ENCODE data around the gene IQCK.

Gene IQCK

DNA sequence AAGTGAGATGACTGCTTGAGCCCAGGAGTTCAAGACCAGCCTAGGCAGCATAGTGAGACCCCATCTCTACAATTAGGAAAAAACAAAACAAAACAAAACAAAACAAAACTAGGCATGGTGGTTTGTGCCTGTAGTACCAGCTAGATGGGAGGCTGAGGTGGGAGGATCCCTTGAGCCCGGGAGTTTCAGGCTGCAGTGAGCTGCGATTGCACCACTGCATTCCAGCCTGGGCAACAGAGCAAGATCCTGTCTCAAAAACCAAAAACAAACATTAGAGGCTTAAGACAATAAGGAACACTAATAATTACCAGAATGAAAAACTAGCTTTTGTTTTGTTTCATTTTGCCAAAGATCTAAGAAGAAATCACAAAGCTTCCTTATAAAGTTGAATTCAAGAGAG, 97.3 kb downstream of the IQCK start:
- Histone ChIP-seq H3K36me3 (replicated peaks) (no peaks in the 10 kb centered on the region), H3K4me3 (ENCODE audit: low read depth, low read length) (no peak overlapping the region), H3K27ac (no peak overlapping the region), H3K27me3 (replicated peaks) (no peaks in the 10 kb centered on the region)
- no peak for DNase-seq
- in situ Hi-C loops (cut with HindIII; ENCODE audit: low pct_ligation_motif_present, low sequenced_read_pairs) = no loop called here
- TF ChIP-seq, protein P1, sequence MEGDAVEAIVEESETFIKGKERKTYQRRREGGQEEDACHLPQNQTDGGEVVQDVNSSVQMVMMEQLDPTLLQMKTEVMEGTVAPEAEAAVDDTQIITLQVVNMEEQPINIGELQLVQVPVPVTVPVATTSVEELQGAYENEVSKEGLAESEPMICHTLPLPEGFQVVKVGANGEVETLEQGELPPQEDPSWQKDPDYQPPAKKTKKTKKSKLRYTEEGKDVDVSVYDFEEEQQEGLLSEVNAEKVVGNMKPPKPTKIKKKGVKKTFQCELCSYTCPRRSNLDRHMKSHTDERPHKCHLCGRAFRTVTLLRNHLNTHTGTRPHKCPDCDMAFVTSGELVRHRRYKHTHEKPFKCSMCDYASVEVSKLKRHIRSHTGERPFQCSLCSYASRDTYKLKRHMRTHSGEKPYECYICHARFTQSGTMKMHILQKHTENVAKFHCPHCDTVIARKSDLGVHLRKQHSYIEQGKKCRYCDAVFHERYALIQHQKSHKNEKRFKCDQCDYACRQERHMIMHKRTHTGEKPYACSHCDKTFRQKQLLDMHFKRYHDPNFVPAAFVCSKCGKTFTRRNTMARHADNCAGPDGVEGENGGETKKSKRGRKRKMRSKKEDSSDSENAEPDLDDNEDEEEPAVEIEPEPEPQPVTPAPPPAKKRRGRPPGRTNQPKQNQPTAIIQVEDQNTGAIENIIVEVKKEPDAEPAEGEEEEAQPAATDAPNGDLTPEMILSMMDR (IDR thresholded peaks at IDR 0.05; ENCODE audit: low read depth, low read length, missing control alignments) = no peak

DNA sequence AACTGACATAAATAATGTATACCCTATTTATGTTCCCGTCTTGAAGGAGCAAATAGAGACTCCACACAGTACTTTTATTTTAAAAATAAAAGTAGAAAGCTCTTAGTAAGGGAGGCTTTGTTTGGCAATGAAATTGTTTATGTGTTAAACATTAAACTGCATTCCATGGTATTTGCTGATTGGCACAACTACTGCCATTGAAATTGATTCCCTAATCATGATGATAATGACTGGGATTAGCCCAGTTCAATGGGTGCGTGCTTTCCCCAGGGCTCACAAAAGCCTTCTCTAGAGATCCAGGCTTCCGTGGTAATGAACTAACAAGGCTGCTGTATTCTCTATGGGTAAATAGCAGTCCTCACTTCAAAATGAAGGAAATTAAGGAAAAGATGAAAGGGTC, 99.1 kb downstream of the IQCK start:
- Histone ChIP-seq H3K27me3 (replicated peaks) (no peaks in the 10 kb centered on the region), H3K36me3 (replicated peaks) (no peaks in the 10 kb centered on the region), H3K4me3 (ENCODE audit: low read depth, low read length) (no peak overlapping the region), H3K27ac (no peak overlapping the region)
- in situ Hi-C loops (cut with HindIII; ENCODE audit: low pct_ligation_motif_present, low sequenced_read_pairs) = no loop called here
- DNase-seq = no peak
- TF ChIP-seq, protein P1 (IDR thresholded peaks at IDR 0.05; ENCODE audit: low read depth, low read length, missing control alignments) = no peak

DNA sequence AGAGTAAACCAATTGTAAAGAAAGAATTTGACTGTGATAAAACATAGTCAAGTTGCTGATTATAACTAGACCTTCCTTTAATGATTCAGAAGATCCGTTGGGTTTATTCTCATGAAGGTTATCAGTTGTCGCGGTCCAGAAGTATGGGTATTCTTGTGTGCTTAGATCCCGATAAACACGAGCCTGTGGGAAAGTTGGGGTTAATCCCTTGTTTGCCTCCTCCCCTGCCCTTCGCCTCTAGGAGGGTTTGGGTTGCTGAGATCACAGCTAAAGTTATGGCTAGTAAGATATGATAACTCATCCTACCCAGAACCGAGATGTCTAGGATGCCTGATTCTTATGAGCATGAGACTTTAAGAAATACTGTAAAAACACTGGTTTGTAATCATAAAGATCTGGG, 99.8 kb downstream of the IQCK start:
- H3K36me3 ChIP-seq (replicated peaks) = no peaks in the 10 kb centered on the region
- TF ChIP-seq, protein P1 (IDR thresholded peaks at IDR 0.05; ENCODE audit: low read depth, low read length, missing control alignments) = no peak
- in situ Hi-C loops (cut with HindIII; ENCODE audit: low pct_ligation_motif_present, low sequenced_read_pairs) = no loop called here
- H3K27me3 ChIP-seq (replicated peaks) = no peaks in the 10 kb centered on the region
- no peak overlapping the region for H3K4me3 ChIP-seq (ENCODE audit: low read depth, low read length)
- H3K27ac ChIP-seq = no peak overlapping the region
- DNase-seq = no peak

DNA sequence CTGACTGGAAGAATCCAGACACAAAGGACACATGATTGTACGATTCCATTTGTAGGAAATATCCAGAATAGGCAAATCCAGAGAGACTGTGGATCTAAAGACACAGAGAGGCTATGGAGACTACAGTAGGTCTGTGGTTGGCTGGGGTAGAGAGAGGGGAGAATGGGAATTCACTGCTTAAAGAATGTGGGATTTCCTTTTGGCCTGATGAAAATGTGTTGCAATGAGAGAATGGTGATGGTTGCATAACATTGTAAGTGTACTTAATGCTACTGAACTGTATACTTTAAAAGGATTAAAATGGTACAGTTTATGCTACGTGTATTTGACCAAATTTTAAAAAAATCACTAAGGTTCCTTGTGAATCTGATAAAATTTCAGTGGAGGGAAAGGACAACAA, 104.5 kb downstream of the IQCK start:
- no peak overlapping the region for H3K4me3 ChIP-seq (ENCODE audit: low read depth, low read length)
- no peak for DNase-seq
- in situ Hi-C loops (cut with HindIII; ENCODE audit: low pct_ligation_motif_present, low sequenced_read_pairs) = no loop called here

DNA sequence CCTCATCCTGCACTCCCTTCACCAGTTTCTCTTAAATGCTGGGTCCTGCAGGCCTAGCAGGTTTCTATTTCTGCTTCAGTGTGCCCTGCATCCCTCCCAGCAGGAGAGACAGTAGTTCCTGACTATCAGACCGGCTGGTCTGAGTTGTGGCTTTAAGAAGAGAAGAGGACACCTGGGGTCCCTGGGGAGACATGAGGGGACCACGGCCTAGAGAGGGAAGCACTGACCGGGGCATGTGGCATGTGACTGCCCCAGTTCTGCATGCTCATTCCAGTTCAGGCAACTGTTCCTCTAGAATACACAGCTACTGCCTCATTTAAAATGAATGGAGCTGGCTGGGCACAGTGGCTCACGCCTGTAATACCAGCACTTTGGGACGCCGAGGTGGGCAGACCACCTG, 105.3 kb downstream of the IQCK start:
- no peak for DNase-seq
- TF ChIP-seq, protein P1 (IDR thresholded peaks at IDR 0.05; ENCODE audit: low read depth, low read length, missing control alignments) = no peak
- H3K36me3 ChIP-seq (replicated peaks) = no peaks in the 10 kb centered on the region
- no peaks in the 10 kb centered on the region for H3K27me3 ChIP-seq (replicated peaks)
- H3K27ac ChIP-seq = no peak overlapping the region
- in situ Hi-C loops (cut with HindIII; ENCODE audit: low pct_ligation_motif_present, low sequenced_read_pairs) = no loop called here
- no peak overlapping the region for H3K4me3 ChIP-seq (ENCODE audit: low read depth, low read length)

More for the DNA sequence above, 104.5 kb downstream of the IQCK start:
- no peaks in the 10 kb centered on the region for H3K36me3 ChIP-seq (replicated peaks)
- no peak overlapping the region for H3K27ac ChIP-seq
- TF ChIP-seq, protein P1 (IDR thresholded peaks at IDR 0.05; ENCODE audit: low read depth, low read length, missing control alignments) = no peak
- no peaks in the 10 kb centered on the region for H3K27me3 ChIP-seq (replicated peaks)

DNA sequence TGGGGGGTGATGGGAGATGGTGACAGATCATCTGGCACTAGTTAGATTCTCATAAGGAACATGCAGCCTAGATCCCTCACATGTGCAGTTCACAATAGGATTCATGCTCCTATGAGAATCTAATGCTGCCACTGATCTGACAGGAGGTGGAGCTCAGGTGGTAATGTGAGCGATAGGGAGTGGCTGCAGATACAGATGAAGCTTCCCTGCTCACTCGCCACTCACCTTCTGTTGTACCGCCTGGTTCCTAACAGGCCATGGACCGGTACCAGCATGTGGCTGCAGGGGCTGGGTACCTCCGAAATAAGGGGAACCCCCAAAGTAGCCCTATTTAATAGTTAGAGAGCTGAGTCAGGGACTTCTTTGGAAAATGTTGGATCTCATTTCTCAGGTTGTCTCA, 106.1 kb downstream of the IQCK start:
- TF ChIP-seq, protein P1 (IDR thresholded peaks at IDR 0.05; ENCODE audit: low read depth, low read length, missing control alignments) = no peak
- H3K4me3 ChIP-seq (ENCODE audit: low read depth, low read length) = no peak overlapping the region
- H3K36me3 ChIP-seq (replicated peaks) = no peaks in the 10 kb centered on the region
- in situ Hi-C loops (cut with HindIII; ENCODE audit: low pct_ligation_motif_present, low sequenced_read_pairs) = no loop called here
- H3K27ac ChIP-seq = no peak overlapping the region
- H3K27me3 ChIP-seq (replicated peaks) = no peaks in the 10 kb centered on the region
- DNase-seq = no peak
